Measurements from ENCODE around the gene ELFN1. TPM values are rescaled to one million over a fixed set of nuclear protein-coding genes. Genes with fewer than 3 reads are reported as not detected.

ELFN1 gene
- 10 to 100 TPM; 11.8 to 13.7 (median 13.0) TPM for total RNA-seq
- 9.1 TPM for polyA plus RNA-seq
- long read RNA-seq, donor 1, partial matches to known transcripts: 0 of 2 reads
- long read RNA-seq, donor 1, other reads (novel, unspliced or antisense): 2 of 2 reads
- long read RNA-seq, donor 2, partial matches to known transcripts: 0 of 4 reads
- long read RNA-seq, donor 2, other reads (novel, unspliced or antisense): 4 of 4 reads
- long read RNA-seq, donor 3, partial matches to known transcripts: 0 of 21 reads
- long read RNA-seq, donor 3, other reads (novel, unspliced or antisense): 21 of 21 reads
- long read RNA-seq, donor 4, partial matches to known transcripts: 6 of 10 reads
- long read RNA-seq, donor 4, other reads (novel, unspliced or antisense): 4 of 10 reads

- intact Hi-C loops (cut with DNase I): loop anchor here (10.0 kb wide), 4 partner anchors 85 to 675 kb away; no protein-coding TSS in a partner anchor
- H3K27me3 ChIP-seq (ENCODE audit: control insufficient read depth, insufficient read depth): no peaks in the 10 kb centered on the region
- 5% methylated on average over 109 of the region's 110 CpGs for WGBS
- H3K4me3 ChIP-seq (ENCODE audit: low read length): peak within 1 kb of the TSS; percentile 55
- no peaks in the 10 kb centered on the region for H3K4me1 ChIP-seq (ENCODE audit: control insufficient read depth, insufficient read depth, low read length)
- DNase-seq (peak; percentile 35 to 80 (median 60)), ATAC-seq (peak; percentile 5 to 22)
- no peaks in the 10 kb centered on the region for H3K9me3 ChIP-seq (ENCODE audit: control insufficient read depth, low read length)
- H3K27ac ChIP-seq (ENCODE audit: low read length): no peak within 1 kb of the TSS
These were observed at the start of gene ELFN1 for GRCh38 chr7:1669954-1670893. TSS of gene ELFN1 (plus strand) at chr7:1670277. CDS start at chr7:1744597, 74,320 bp downstream.

GRCh38 chr7:1620835-1621234 is 49.2 kb upstream of the ELFN1 start:
- WGBS: 91% methylated on average over 27 of the region's 27 CpGs
- Histone ChIP-seq H3K27ac (ENCODE audit: low read length) (no peak overlapping the region), H3K4me3 (ENCODE audit: low read length) (no peak overlapping the region), H3K27me3 (ENCODE audit: control insufficient read depth, insufficient read depth) (no peaks in the 10 kb centered on the region), H3K4me1 (ENCODE audit: control insufficient read depth, insufficient read depth, low read length) (no peaks in the 10 kb centered on the region), H3K9me3 (ENCODE audit: control insufficient read depth, low read length) (no peaks in the 10 kb centered on the region)
- DNase-seq: no peak
- no peak for ATAC-seq
- intact Hi-C loops (cut with DNase I): no loop called here

GRCh38 chr7:1621718-1622117 is 48.4 kb upstream of the ELFN1 start:
- WGBS: 90% methylated on average over 13 of the region's 13 CpGs
- no peak overlapping the region for H3K4me3 ChIP-seq (ENCODE audit: low read length)
- H3K9me3 ChIP-seq (ENCODE audit: control insufficient read depth, low read length): no peaks in the 10 kb centered on the region
- intact Hi-C loops (cut with DNase I): no loop called here
- DNase-seq (no peak), ATAC-seq (no peak)
- H3K27ac ChIP-seq (ENCODE audit: low read length): no peak overlapping the region
- no peaks in the 10 kb centered on the region for H3K27me3 ChIP-seq (ENCODE audit: control insufficient read depth, insufficient read depth)
- H3K4me1 ChIP-seq (ENCODE audit: control insufficient read depth, insufficient read depth, low read length): no peaks in the 10 kb centered on the region

GRCh38 chr7:1622441-1622840 is 47.6 kb upstream of the ELFN1 start:
- Histone ChIP-seq H3K4me3 (ENCODE audit: low read length) (no peak overlapping the region), H3K4me1 (ENCODE audit: control insufficient read depth, insufficient read depth, low read length) (no peaks in the 10 kb centered on the region), H3K9me3 (ENCODE audit: control insufficient read depth, low read length) (no peaks in the 10 kb centered on the region), H3K27me3 (ENCODE audit: control insufficient read depth, insufficient read depth) (no peaks in the 10 kb centered on the region), H3K27ac (ENCODE audit: low read length) (no peak overlapping the region)
- DNase-seq (no peak), ATAC-seq (no peak)
- 86% methylated on average over 10 of the region's 10 CpGs for WGBS
- intact Hi-C loops (cut with DNase I): no loop called here

- DNase-seq (no peak), ATAC-seq (no peak)
- Histone ChIP-seq H3K27me3 (ENCODE audit: control insufficient read depth, insufficient read depth) (no peaks in the 10 kb centered on the region), H3K9me3 (ENCODE audit: control insufficient read depth, low read length) (no peaks in the 10 kb centered on the region), H3K27ac (ENCODE audit: low read length) (no peak overlapping the region), H3K4me3 (ENCODE audit: low read length) (no peak overlapping the region), H3K4me1 (ENCODE audit: control insufficient read depth, insufficient read depth, low read length) (no peaks in the 10 kb centered on the region)
- intact Hi-C loops (cut with DNase I): no loop called here
- WGBS: 87% methylated on average over 13 of the region's 13 CpGs
These were observed 46.3 kb upstream of the ELFN1 start for GRCh38 chr7:1623810-1624209.

GRCh38 chr7:1624999-1625927 is 44.8 kb upstream of the ELFN1 start:
- Histone ChIP-seq H3K27ac (ENCODE audit: low read length) (no peak overlapping the region), H3K4me3 (ENCODE audit: low read length) (no peak overlapping the region), H3K4me1 (ENCODE audit: control insufficient read depth, insufficient read depth, low read length) (no peaks in the 10 kb centered on the region), H3K9me3 (ENCODE audit: control insufficient read depth, low read length) (no peaks in the 10 kb centered on the region), H3K27me3 (ENCODE audit: control insufficient read depth, insufficient read depth) (no peaks in the 10 kb centered on the region)
- intact Hi-C loops (cut with DNase I): no loop called here
- ATAC-seq (peak in 1 of 2 donors; percentile 22), DNase-seq (no peak)
- 72% methylated on average over 18 of the region's 18 CpGs for WGBS

GRCh38 chr7:1626769-1627168 is 43.3 kb upstream of the ELFN1 start:
- no peaks in the 10 kb centered on the region for H3K9me3 ChIP-seq (ENCODE audit: control insufficient read depth, low read length)
- DNase-seq (no peak), ATAC-seq (no peak)
- H3K4me3 ChIP-seq (ENCODE audit: low read length): no peak overlapping the region
- no peaks in the 10 kb centered on the region for H3K4me1 ChIP-seq (ENCODE audit: control insufficient read depth, insufficient read depth, low read length)
- no peak overlapping the region for H3K27ac ChIP-seq (ENCODE audit: low read length)
- 84% methylated on average over 1 of the region's 1 CpG for WGBS
- intact Hi-C loops (cut with DNase I): no loop called here
- H3K27me3 ChIP-seq (ENCODE audit: control insufficient read depth, insufficient read depth): no peaks in the 10 kb centered on the region

GRCh38 chr7:1630700-1631336 is 39.3 kb upstream of the ELFN1 start:
- DNase-seq (no peak), ATAC-seq (no peak)
- Histone ChIP-seq H3K27ac (ENCODE audit: low read length) (no peak overlapping the region), H3K27me3 (ENCODE audit: control insufficient read depth, insufficient read depth) (no peaks in the 10 kb centered on the region), H3K9me3 (ENCODE audit: control insufficient read depth, low read length) (peaks cover 5% of the 10 kb centered on the region), H3K4me3 (ENCODE audit: low read length) (no peak overlapping the region), H3K4me1 (ENCODE audit: control insufficient read depth, insufficient read depth, low read length) (no peaks in the 10 kb centered on the region)
- intact Hi-C loops (cut with DNase I): no loop called here
- WGBS: 93% methylated on average over 3 of the region's 3 CpGs

- Histone ChIP-seq H3K4me3 (ENCODE audit: low read length) (no peak overlapping the region), H3K27ac (ENCODE audit: low read length) (no peak overlapping the region), H3K9me3 (ENCODE audit: control insufficient read depth, low read length) (peaks cover 5% of the 10 kb centered on the region), H3K4me1 (ENCODE audit: control insufficient read depth, insufficient read depth, low read length) (no peaks in the 10 kb centered on the region), H3K27me3 (ENCODE audit: control insufficient read depth, insufficient read depth) (no peaks in the 10 kb centered on the region)
- 86% methylated on average over 5 of the region's 5 CpGs for WGBS
- ATAC-seq: no peak
- intact Hi-C loops (cut with DNase I): no loop called here
- DNase-seq: no peak
These were observed 38.4 kb upstream of the ELFN1 start for GRCh38 chr7:1631678-1632077.

- Histone ChIP-seq H3K9me3 (ENCODE audit: control insufficient read depth, low read length) (peaks cover 6% of the 10 kb centered on the region), H3K27ac (ENCODE audit: low read length) (no peak overlapping the region), H3K27me3 (ENCODE audit: control insufficient read depth, insufficient read depth) (no peaks in the 10 kb centered on the region), H3K4me1 (ENCODE audit: control insufficient read depth, insufficient read depth, low read length) (no peaks in the 10 kb centered on the region), H3K4me3 (ENCODE audit: low read length) (no peak overlapping the region)
- intact Hi-C loops (cut with DNase I): no loop called here
- ATAC-seq (no peak), DNase-seq (no peak)
- 75% methylated on average over 7 of the region's 7 CpGs for WGBS
These were observed 37.6 kb upstream of the ELFN1 start for GRCh38 chr7:1632506-1632905.
